Raji (cell line): ENCODE measurements around the gene NOS1.

Source experiments
- POLR2A ChIP-seq: IDR thresholded peaks from 2 replicates; pipeline ENCODE4 v1.6.1; 2011; ENCODE audit warnings: low read depth, low read length, control low read depth; ENCODE audit not compliant: insufficient read depth

The NOS1 gene

DNA sequence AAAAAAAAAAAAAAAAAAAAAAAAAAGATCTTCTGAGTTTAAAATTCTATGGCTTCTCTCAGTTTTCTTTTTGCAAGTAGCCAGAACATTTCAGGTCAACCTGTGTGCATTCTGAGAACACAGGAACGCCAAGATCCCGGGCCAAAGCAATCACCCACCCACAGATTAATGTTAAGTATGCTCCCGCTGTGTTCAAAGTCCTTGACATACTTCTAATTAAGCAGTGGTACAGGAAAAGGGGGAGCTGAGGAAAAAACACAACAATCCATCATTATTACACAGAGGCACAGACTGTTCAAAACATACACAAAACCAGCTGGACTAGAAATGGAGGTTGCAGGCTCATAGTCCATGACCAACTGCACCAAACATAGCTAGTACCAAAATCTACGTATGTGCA is 174.0 kb downstream of the NOS1 start:
- no peak for TF ChIP-seq POLR2A

DNA sequence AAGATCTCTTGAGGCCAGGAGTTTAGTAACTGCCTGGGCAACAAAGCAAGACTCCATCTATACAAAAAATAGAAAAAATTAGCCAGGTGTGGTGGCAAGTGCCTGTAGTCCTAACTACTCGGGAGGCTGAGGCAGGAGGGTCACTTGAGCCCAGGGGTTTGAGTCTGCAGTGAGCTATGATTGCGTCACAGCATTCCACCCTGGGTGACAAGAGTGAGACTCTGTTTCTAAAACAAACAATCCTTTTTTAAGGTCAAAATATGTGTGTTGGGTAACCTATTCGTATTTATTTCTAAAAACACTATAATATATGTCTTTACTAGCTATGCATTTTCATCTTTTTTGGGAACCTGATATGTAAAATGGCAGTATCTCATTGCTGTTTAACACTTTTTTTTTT is 178.6 kb downstream of the NOS1 start:
- TF ChIP-seq POLR2A: no peak

DNA sequence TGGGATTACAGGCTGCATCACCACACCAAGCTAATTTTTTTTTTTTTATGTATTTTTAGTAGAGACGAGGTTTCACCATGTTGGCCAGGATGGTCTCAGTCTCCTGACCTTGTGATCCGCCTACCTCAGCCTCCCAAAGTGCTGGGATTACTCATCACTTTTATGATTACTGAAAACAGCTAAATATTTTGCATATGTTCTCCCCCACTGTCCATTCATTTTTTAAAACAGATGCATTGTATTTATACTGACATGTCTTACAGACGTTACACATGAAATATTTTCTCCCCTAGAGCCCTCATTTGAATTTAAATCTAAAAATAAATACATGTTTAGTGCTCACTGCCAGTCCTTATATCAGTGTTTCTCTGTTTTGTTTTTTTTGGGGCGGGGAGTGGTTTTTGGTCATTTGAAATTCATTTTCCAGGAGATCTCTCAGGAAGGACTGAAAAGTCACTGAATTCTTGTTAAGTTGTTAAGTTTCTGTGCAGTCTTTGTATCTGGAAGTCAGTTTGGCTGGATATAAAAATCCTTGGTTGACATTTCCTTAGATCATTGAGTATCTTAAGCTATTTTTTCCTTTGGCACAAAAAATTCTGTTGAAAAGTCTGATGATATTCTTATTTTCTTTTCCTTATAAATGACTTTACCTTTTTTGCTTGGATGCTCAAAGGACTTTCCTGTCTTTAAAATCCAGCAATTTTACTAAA is 180.5 kb downstream of the NOS1 start:
- TF ChIP-seq POLR2A: no peak

DNA sequence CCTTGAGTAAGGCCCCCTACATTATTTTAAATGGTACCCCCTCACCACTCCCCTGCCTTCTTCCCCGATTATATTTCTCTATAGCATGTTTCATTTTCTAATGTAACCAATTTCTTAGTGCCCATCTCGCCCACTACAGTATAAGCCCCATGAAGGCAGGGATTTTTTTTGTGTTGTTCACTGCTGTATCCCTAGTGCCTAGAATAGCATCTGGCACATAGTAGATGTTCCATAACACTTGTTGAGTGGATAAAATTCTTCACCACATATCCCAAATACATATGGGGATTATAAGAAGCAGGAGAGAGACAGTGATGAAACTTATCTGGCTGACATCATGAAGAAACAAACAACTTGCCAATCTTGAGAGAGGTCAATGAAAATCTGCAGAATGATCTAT is 182.7 kb downstream of the NOS1 start:
- TF ChIP-seq POLR2A: no peak

DNA sequence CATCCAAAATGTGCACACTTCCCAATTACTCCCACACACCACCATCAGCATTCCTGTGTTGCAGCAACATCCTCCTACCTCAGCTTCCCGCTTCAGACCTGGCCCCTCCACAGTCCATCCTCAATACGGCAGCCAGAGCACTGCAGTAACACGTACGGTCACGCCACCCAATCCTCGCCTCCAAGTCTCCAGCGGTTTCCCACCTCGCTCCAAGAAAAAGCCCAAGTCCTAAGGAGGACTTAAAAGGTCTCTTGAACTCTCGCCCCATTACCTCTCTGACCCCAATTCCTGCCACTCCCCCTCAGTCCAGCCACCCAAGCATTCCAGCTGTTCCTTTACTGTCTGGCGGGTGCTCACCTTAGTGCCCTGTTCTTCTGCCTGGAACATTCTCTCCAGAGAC is 183.1 kb downstream of the NOS1 start:
- no peak for TF ChIP-seq POLR2A

DNA sequence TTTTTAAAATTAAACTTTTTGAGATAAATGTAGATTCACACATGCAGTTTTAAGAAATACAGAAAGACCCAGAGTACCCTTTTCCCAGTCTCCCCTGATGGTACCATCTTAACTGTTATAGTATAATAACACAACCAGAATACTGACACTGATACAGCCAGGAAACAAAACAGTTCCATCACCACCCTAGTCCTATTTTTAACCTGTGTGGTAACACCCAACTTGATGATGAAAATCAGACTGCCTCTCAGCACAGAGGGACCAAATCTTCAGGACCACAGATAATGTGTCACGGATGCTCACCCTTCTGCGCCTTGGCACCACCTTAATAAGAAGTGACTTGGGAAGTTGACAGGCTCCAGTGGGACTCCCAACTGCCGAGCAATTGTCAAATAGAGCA is 189.3 kb downstream of the NOS1 start:
- no peak for TF ChIP-seq POLR2A

DNA sequence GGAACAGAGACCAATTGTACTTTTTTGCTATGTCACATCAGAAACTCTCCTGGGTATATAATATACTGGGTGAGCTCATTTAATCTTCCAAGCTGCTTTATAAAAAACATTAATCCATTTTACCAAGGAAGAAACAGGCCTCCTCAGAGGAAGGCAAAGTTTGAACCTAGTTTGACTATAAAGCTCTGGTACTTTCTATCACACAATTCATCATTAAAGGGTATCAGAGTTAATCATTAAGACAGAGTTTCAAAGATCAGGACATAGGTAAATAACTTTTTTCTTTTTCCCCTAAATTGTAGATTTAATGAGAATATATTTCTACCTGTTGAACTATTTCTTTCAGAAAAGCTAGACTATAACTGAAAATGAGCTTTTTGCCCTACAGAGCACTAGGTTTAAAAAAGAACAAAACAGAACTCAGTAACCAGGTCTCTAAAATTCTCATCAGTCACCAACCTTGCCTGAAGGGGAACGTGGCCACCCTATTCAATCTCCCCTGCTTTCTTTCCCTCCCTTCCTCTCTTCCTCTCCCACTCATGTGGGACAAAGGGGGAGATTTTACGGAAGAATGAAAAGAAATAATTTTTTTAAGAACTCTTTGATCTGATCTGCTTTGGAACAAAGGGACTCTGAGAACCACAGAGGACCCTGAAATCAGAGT is 189.8 kb downstream of the NOS1 start:
- TF ChIP-seq POLR2A: no peak

DNA sequence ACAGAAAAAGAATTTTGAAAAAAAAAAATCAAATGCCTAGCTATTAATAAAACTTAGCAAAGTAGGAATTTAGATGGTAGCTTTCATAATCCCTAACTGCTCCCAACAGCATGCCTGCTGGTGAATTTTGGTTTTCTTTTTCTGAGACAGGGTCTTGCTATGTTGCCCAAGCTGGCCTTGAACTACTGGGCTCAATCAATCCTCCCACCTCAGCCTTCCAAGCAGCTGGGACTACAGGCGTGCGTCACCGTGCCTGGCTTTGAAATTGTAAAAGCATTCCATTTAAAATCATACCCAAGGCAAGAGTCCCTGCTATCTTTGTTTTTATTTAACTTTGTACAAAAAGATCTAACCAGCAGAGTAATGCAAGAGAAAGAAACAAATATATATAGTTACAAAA is 191.9 kb downstream of the NOS1 start:
- no peak for TF ChIP-seq POLR2A

DNA sequence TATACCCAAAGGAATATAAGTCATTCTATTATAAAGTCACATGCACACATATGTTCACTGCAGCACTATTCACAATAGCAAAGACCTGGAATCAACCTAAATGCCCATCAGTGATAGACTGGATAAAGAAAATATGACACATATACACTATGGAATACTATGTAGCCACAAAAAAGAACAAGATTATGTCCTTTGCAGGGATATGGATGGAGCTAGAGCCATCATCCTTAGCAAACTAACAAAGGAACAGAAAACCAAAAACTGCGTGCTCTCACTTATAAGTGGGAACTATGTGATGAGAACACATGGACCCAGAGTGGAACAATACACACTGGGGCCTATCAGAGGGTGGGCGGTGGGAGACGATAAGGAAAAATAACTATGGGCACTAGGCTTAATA is 192.4 kb downstream of the NOS1 start:
- no peak for TF ChIP-seq POLR2A

DNA sequence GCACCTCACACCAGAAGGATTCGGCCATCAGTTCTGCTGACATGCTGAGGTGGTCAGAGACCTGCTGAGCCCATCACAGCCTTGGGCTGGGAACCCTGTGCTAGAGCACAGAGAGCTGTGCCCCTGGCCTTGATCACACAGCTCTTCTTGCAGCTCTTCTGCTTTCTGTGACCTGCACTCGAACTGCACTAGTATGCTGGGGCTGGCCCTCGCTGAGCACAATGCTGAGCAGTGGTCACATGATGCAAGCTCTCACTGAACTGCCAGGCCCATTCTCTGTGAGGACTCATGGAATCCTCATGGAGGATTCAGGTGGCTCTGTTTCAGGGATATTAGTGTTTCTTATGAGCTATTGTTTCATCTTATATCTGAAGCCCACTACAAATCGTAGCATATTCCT is 193.7 kb downstream of the NOS1 start:
- TF ChIP-seq POLR2A: no peak

DNA sequence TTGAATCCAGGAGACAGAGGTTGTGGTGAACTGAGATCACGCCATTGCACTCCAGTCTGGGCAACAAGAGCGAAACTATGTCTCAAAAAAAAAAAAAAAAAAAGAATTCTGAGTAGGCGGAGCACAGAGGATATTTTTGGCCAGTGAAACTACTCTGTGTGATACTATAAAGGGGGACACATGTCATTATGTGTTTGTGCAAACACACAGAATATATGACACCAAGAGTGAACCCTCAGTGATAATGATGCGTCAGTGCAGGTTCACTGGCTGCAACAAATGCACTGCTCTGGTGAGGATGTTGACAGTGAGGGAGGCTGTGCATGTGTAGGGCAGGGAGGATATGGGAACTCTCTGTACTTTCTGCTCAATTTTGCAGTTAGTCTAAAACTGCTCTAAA is 195.3 kb downstream of the NOS1 start:
- no peak for TF ChIP-seq POLR2A

DNA sequence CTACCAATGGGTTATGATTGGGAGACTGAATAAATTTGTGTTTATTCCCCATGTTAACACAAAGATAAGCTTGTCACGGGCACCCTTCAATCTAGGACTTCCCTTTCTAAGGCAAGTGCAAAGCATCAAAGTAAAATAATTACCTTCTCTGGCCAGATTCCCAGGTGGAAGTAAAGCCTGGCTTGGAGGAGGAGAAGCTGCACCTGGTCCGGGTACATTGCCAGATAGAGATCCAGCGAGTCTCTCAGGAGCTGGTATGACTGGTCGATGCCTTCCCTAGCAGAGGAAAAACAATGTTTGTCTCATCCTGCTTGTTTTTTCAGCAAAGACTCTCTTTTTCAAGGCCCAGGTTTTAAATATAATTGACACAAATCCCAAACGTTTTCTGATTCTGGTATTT is 196.1 kb downstream of the NOS1 start:
- TF ChIP-seq POLR2A: no peak

DNA sequence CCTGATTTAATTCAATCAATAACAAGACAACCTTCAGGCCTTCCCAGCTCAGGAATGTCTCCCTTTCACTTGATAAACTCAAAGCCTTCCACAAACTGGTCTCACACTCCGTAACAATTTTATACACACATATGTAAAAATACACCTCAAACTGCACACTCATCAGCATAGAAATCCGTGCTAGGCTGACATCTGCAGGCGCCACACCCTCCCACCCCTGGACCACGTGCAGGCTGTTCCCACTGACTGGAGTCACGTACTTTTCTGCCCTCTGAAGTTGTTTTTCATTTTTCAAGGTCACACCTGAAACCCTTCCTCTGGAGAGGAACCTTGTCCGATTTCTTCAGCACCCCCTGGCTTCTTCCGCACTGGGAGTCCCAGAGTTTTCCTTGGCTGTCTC is 198.8 kb downstream of the NOS1 start:
- no peak for TF ChIP-seq POLR2A

DNA sequence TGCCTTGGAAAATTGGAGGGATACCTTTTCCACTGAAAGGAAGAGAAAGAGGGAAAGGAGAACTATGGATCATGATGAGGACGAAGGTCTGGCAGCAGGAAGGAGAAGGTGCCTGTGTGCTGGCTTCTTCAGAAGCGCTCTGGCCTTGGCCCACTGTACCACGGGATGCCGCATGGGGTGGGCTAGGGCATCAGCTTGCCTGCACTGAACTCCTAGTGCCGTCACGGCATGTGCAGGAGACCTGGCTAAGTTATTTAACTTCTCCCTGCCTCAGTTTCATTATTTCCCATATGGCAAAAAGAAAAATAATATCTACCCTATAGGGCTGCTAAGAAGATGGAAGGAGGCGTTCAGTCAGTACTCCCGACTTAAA is 199.3 kb downstream of the NOS1 start:
- TF ChIP-seq POLR2A: no peak

DNA sequence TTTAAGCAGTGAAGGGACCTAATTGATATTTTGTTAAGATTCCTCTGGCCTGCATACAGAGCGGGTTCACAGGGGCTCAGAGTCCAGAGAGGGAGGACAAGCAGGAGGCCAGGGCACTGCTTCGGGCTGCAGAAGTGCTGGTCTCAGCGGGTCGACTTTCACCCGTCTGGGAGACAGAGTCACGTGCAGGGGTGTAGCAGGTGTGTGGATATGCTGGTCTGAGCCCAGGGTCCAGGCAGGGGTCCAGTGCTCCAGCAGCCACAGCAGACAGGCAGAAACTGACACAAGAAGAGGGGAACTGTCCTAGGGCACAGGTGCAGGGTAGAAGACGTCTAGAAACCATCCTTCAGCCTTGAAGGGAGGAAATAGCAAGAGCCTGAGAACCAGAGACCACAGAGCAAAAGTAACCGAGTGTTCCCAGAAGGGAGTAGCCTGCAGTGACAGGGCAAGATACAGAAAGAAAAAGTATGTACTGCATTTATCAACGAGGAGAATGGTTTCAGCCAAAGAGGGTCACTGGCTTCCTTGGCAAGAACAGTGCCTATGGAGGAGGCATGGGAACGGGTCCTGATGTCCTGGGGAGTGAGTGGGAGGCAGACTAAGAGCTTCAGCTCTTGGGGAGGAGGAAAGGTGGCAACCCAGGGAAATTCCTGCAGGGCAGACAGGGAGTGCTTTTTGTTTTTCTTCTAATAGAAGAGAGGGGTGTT is 199.8 kb downstream of the NOS1 start:
- TF ChIP-seq POLR2A: no peak

DNA sequence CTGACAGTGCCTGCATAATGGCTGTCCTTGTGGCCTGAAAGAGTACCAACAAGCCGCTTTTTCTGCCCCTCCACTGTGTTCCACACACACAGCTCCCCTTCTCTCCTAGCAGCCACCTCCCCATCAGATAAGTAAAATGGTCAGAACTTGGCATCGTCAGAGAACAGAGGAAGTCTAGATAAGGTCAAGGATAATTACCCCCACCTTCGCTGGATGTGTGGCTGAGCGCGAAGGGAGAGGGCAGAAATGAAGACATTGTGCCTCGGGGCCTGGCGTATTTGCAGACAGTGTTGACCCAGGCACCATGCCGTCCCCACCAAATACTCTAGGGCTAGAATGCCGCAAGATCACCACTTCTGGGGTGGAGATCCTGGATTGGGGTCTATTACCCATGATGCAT is 201.8 kb downstream of the NOS1 start:
- TF ChIP-seq POLR2A: no peak
